OCI-M1 (cell line): Measurements from ENCODE around the gene TEX22.
A peak's percentile ranks its signal among the peaks of the same experiment; 100 is the strongest.

Source experiments
- DNase-seq: peaks from one replicate; lab custom pipeline; 2025; lab: John Stamatoyannopoulos, UW

TEX22 gene

GRCh38 chr14:105439710-105440553 lies 41.6 kb downstream of the TEX22 start:
- DNase-seq: no peak

GRCh38 chr14:105440554-105440900 lies 42.2 kb downstream of the TEX22 start:
- no peak for DNase-seq

- DNase-seq: no peak
Observed at GRCh38 chr14:105440992-105441391, 42.7 kb downstream of the TEX22 start.

GRCh38 chr14:105442125-105442524 lies 43.8 kb downstream of the TEX22 start:
- no peak for DNase-seq

- no peak for DNase-seq
Observed at GRCh38 chr14:105442834-105443233, 44.5 kb downstream of the TEX22 start.

GRCh38 chr14:105444859-105445258 lies 46.5 kb downstream of the TEX22 start:
- no peak for DNase-seq

GRCh38 chr14:105445290-105445689 lies 47.0 kb downstream of the TEX22 start:
- DNase-seq: no peak

GRCh38 chr14:105445901-105446845 lies 47.8 kb downstream of the TEX22 start:
- DNase-seq: no peak

- no peak for DNase-seq
Observed at GRCh38 chr14:105446971-105447370, 48.6 kb downstream of the TEX22 start.

GRCh38 chr14:105447651-105448640 lies 49.6 kb downstream of the TEX22 start:
- DNase-seq: no peak

GRCh38 chr14:105448706-105449111 lies 50.4 kb downstream of the TEX22 start:
- peak; percentile 54 for DNase-seq

GRCh38 chr14:105449276-105450122 lies 51.2 kb downstream of the TEX22 start:
- DNase-seq: no peak

GRCh38 chr14:105450123-105450505 lies 51.8 kb downstream of the TEX22 start:
- no peak for DNase-seq

- DNase-seq: no peak
Observed at GRCh38 chr14:105450864-105451720, 52.8 kb downstream of the TEX22 start.

GRCh38 chr14:105452963-105453362 lies 54.6 kb downstream of the TEX22 start:
- DNase-seq: no peak

GRCh38 chr14:105453847-105454246 lies 55.5 kb downstream of the TEX22 start:
- DNase-seq: no peak

GRCh38 chr14:105455086-105455640 lies 56.8 kb downstream of the TEX22 start:
- DNase-seq: no peak

- no peak for DNase-seq
Observed at GRCh38 chr14:105455766-105456660, 57.7 kb downstream of the TEX22 start.
